SK-N-SH treated with all-trans-retinoic acid at 6 μM for 48 hours (cell line): Measurements from ENCODE around the gene CDH4.

Experiments used
- ATAC-seq: fragments of 200-7000 bp; cut with Tn5 transposase; 3 replicates; pipeline ENCODE4 v1.9.1; 2020; ENCODE audit warnings: mild to moderate bottlenecking, moderate library complexity
- ARNTL ChIP-seq: fragments of 450-650 bp; formaldehyde crosslinking; IDR thresholded peaks from 2 replicates; pipeline ENCODE4 v1.5.0; 2020; ENCODE audit warnings: low read depth, mild to moderate bottlenecking, moderate library complexity, borderline replicate concordance
- CREB5 ChIP-seq: fragments of 250-450 bp; sonication (Bioruptor Pico); IDR thresholded peaks from 2 replicates; pipeline ENCODE4 v1.5.1; 2020; ENCODE audit warnings: low read depth, mild to moderate bottlenecking, moderate library complexity
- CSDC2 ChIP-seq: fragments of 250-450 bp; sonication (Bioruptor Pico); IDR thresholded peaks from 2 replicates; pipeline ENCODE4 v1.5.0; 2020; ENCODE audit warnings: mild to moderate bottlenecking, moderate library complexity
- ESRRG ChIP-seq: fragments of 250-450 bp; sonication (Bioruptor Pico); IDR thresholded peaks from 2 replicates; pipeline ENCODE4 v1.6.1; 2021; ENCODE audit warnings: mild to moderate bottlenecking
- GLIS3 ChIP-seq: fragments of 250-450 bp; sonication (Bioruptor Pico); IDR thresholded peaks from 2 replicates; pipeline ENCODE4 v1.5.0; 2020; ENCODE audit warnings: mild to moderate bottlenecking, moderate library complexity
- ISL1 ChIP-seq: fragments of 250-450 bp; sonication (Bioruptor Pico); IDR thresholded peaks from 2 replicates; pipeline ENCODE4 v2.1.2; 2022; ENCODE audit warnings: mild to moderate bottlenecking, moderate library complexity
- OSR1 ChIP-seq: fragments of 250-450 bp; sonication (Bioruptor Pico); IDR thresholded peaks from 2 replicates; pipeline ENCODE4 v1.8.0; 2022; ENCODE audit warnings: moderate library complexity, mild to moderate bottlenecking, inconsistent platforms
- PATZ1 ChIP-seq: fragments of 250-450 bp; sonication (Bioruptor Pico); IDR thresholded peaks from 2 replicates; pipeline ENCODE4 v1.8.0; 2020; ENCODE audit warnings: mild to moderate bottlenecking, moderate library complexity, borderline replicate concordance
- POU6F1 ChIP-seq: fragments of 250-450 bp; sonication (Bioruptor Pico); IDR thresholded peaks from 2 replicates; pipeline ENCODE4 v1.8.0; 2021; ENCODE audit warnings: low read depth, mild to moderate bottlenecking, moderate library complexity, borderline replicate concordance
- PPARA ChIP-seq: fragments of 250-450 bp; sonication (Bioruptor Pico); IDR thresholded peaks from 2 replicates; pipeline ENCODE4 v1.5.0; 2020; ENCODE audit warnings: mild to moderate bottlenecking, borderline replicate concordance
- SNAI2 ChIP-seq: fragments of 250-450 bp; sonication (Bioruptor Pico); IDR thresholded peaks from 2 replicates; pipeline ENCODE4 v1.5.0; 2020; ENCODE audit warnings: mild to moderate bottlenecking, moderate library complexity
- TCF4 ChIP-seq: fragments of 250-450 bp; sonication (Bioruptor Pico); IDR thresholded peaks from 2 replicates; pipeline ENCODE4 v1.8.0; 2021; ENCODE audit warnings: mild to moderate bottlenecking, moderate library complexity, borderline replicate concordance
- TOX ChIP-seq: fragments of 250-450 bp; sonication (Bioruptor Pico); IDR thresholded peaks from 2 replicates; pipeline ENCODE4 v1.8.0; 2021; ENCODE audit warnings: mild to moderate bottlenecking, moderate library complexity, borderline replicate concordance
- TSHZ2 ChIP-seq: fragments of 250-450 bp; sonication (Bioruptor Pico); IDR thresholded peaks from 2 replicates; pipeline ENCODE4 v1.5.0; 2020; ENCODE audit warnings: mild to moderate bottlenecking, moderate library complexity
- ZC3H10 ChIP-seq: fragments of 250-450 bp; sonication (Bioruptor Pico); IDR thresholded peaks from 2 replicates; pipeline ENCODE4 v1.5.1; 2021; ENCODE audit warnings: mild to moderate bottlenecking, moderate library complexity
- ZFP3 ChIP-seq: fragments of 250-450 bp; sonication (Bioruptor Pico); IDR thresholded peaks from 2 replicates; pipeline ENCODE4 v1.5.0; 2020; ENCODE audit warnings: mild to moderate bottlenecking, moderate library complexity
- ZFP30 ChIP-seq: fragments of 450-650 bp; formaldehyde crosslinking; IDR thresholded peaks from 2 replicates; pipeline ENCODE4 v1.5.0; 2022; ENCODE audit warnings: mild to moderate bottlenecking, moderate library complexity
- ZNF565 ChIP-seq: fragments of 450-650 bp; formaldehyde crosslinking; conservative IDR thresholded peaks from 2 replicates; pipeline ENCODE4 v1.5.0; 2020; ENCODE audit warnings: low read depth, mild to moderate bottlenecking, moderate library complexity
- ZNF70 ChIP-seq: fragments of 450-650 bp; formaldehyde crosslinking; IDR thresholded peaks from 2 replicates; pipeline ENCODE4 v1.5.0; 2020; ENCODE audit warnings: mild to moderate bottlenecking, moderate library complexity
- ZNF8 ChIP-seq: fragments of 450-650 bp; formaldehyde crosslinking; IDR thresholded peaks from 2 replicates; pipeline ENCODE4 v1.5.0; 2020; ENCODE audit warnings: mild to moderate bottlenecking, moderate library complexity
- TF ChIP-seq, protein P1 (sequence below): fragments of 250-450 bp; sonication (Bioruptor Pico); IDR thresholded peaks from 2 replicates; pipeline ENCODE4 v1.5.1; 2021; ENCODE audit warnings: mild to moderate bottlenecking, moderate library complexity

Gene CDH4

GRCh38 chr20:61937146-61937962 is 685.3 kb downstream of the CDH4 start:
- ATAC-seq: no peak
- TF ChIP-seq OSR1: no peak

GRCh38 chr20:61937963-61938838 is 686.1 kb downstream of the CDH4 start:
- TF ChIP-seq ISL1 (CRISPR knock-in tag) (no peak), PPARA (CRISPR knock-in tag) (no peak), ZFP30 (no peak), CSDC2 (no peak), TOX (no peak), PATZ1 (no peak), ZNF8 (CRISPR knock-in tag) (no peak), ZNF70 (CRISPR knock-in tag) (no peak), TSHZ2 (CRISPR knock-in tag) (no peak), POU6F1 (no peak), ZNF565 (no peak), CREB5 (CRISPR knock-in tag) (no peak)
- ATAC-seq: no peak

DNA sequence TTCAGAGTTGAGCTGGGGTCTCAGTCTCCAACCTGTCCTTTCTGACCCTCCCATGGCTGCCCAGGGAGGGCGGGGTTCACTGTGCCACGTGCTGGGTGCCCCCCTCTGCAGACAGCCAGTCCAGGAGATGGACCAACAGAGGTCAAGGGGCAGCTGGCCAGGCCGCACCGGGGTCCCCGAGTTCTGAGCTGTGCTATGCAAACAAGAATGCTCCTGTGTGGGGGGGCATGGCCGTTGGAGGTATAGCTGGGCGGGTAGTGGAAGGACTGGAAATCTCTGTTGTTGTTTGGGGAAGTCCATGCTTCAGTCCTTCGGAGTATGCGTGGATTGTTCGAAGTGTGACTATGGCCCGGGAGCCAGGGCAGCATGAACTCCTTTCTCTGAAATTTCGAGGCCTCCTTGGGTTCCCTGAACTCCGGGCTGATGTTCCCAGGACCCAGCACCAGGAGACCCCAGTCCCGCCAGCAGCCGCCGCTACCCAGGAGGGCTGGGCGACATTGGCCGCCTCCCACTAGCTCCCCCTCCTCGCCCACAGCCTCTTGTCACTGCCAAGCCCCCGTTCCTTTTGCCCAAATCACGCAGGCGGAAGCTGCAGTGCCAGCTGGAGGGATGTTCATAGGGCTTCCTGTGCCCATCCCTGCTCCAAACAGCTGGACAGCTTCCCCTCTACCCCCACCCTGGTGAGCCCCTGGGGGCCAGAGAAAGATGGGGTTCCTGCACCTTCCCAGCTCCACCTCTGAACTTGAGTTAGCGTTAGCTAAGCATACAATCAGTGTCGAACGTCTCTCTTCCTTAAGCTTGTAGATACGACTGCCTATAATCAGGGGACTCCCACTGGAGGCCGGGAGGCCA is 687.0 kb downstream of the CDH4 start:
- no peak for ATAC-seq
- TF ChIP-seq ISL1 (CRISPR knock-in tag): no peak
- TF ChIP-seq CSDC2: no peak
- TF ChIP-seq ARNTL (CRISPR knock-in tag): no peak
- TF ChIP-seq ZFP3 (CRISPR knock-in tag): no peak
- no peak for TF ChIP-seq POU6F1
- no peak for TF ChIP-seq SNAI2 (CRISPR knock-in tag)
- TF ChIP-seq ZNF565: no peak
- TF ChIP-seq, protein P1, sequence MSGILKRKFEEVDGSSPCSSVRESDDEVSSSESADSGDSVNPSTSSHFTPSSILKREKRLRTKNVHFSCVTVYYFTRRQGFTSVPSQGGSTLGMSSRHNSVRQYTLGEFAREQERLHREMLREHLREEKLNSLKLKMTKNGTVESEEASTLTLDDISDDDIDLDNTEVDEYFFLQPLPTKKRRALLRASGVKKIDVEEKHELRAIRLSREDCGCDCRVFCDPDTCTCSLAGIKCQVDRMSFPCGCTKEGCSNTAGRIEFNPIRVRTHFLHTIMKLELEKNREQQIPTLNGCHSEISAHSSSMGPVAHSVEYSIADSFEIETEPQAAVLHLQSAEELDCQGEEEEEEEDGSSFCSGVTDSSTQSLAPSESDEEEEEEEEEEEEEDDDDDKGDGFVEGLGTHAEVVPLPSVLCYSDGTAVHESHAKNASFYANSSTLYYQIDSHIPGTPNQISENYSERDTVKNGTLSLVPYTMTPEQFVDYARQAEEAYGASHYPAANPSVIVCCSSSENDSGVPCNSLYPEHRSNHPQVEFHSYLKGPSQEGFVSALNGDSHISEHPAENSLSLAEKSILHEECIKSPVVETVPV (CRISPR knock-in tag): no peak
- TF ChIP-seq ESRRG (CRISPR knock-in tag): no peak
- TF ChIP-seq GLIS3: no peak
- TF ChIP-seq TCF4 (CRISPR knock-in tag): no peak
- TF ChIP-seq PATZ1: no peak
- TF ChIP-seq ZNF8 (CRISPR knock-in tag): no peak
- no peak for TF ChIP-seq PPARA (CRISPR knock-in tag)
- no peak for TF ChIP-seq ZC3H10
- no peak for TF ChIP-seq TOX
